AG04449 (cell line): ENCODE results near the gene CACNA1I.

Source experiments
- CTCF ChIA-PET: fragments of 350-600 bp; formaldehyde crosslinking; extraction: SDS; loops from one replicate; lab custom pipeline; 2021; ENCODE audit warnings: antibody characterized with exemption; lab: Yijun Ruan, JAX
- POLR2A ChIA-PET: fragments of 400-600, 350-600 bp; formaldehyde crosslinking; extraction: SDS; loops from one replicate; lab custom pipeline; 2020; ENCODE audit warnings: antibody characterized with exemption, inconsistent platforms; lab: Yijun Ruan, JAX
- DNase-seq: peaks from one replicate; pipeline ENCODE4 v3.0.0-alpha.2; 2010; ENCODE audit warnings: low read depth, low spot score
- H3K4me3 ChIP-seq: 2 replicates; pipeline ENCODE4 v1.5.1; 2011; ENCODE audit warnings: low read depth, mild to moderate bottlenecking, control low read depth, low read length
- CTCF ChIP-seq: IDR thresholded peaks from one replicate; pipeline ENCODE4 v1.5.1; 2011; ENCODE audit warnings: mild to moderate bottlenecking, moderate library complexity, low read length, control low read depth, inconsistent platforms; ENCODE audit not compliant: insufficient read depth; ENCODE audit errors: missing control alignments

The CACNA1I gene

GRCh38 chr22:39671936-39672335 is 101.4 kb downstream of the CACNA1I start:
- DNase-seq: no peak
- ChIA-PET POLR2A (no interaction called here), CTCF (no interaction called here)
- no peak overlapping the region for H3K4me3 ChIP-seq
- no peak for TF ChIP-seq CTCF

- ChIA-PET CTCF (interaction anchor here (0.6 kb wide), 1 partner anchor 805 kb away, joined by 3 read pairs; no protein-coding TSS in a partner anchor), POLR2A (no interaction called here)
- H3K4me3 ChIP-seq: no peak overlapping the region
- no peak for TF ChIP-seq CTCF
- no peak for DNase-seq
Observed at GRCh38 chr22:39674536-39674935, 104.0 kb downstream of the CACNA1I start.

GRCh38 chr22:39675947-39676346 is 105.4 kb downstream of the CACNA1I start:
- ChIA-PET POLR2A (no interaction called here), CTCF (no interaction called here)
- no peak for TF ChIP-seq CTCF
- DNase-seq: no peak
- no peak overlapping the region for H3K4me3 ChIP-seq

- H3K4me3 ChIP-seq: no peak overlapping the region
- CTCF ChIA-PET: no interaction called here
- POLR2A ChIA-PET: no interaction called here
- no peak for DNase-seq
- no peak for TF ChIP-seq CTCF
Observed at GRCh38 chr22:39677967-39678366, 107.4 kb downstream of the CACNA1I start.

GRCh38 chr22:39678862-39679490 is 108.4 kb downstream of the CACNA1I start:
- H3K4me3 ChIP-seq: no peak overlapping the region
- CTCF ChIA-PET: no interaction called here
- no peak for DNase-seq
- TF ChIP-seq CTCF: no peak
- POLR2A ChIA-PET: no interaction called here

- ChIA-PET CTCF (no interaction called here), POLR2A (interaction anchor here (0.5 kb wide), 1 partner anchor 47 kb away, joined by 3 read pairs; no protein-coding TSS in a partner anchor)
- no peak overlapping the region for H3K4me3 ChIP-seq
- no peak for TF ChIP-seq CTCF
- DNase-seq: no peak
Observed at GRCh38 chr22:39679652-39680051, 109.1 kb downstream of the CACNA1I start.
